GM23248 (cell line): ENCODE results near the gene LRRK2. TPM values are rescaled to one million over a fixed set of nuclear protein-coding genes. Genes with fewer than 3 reads are reported as not detected.
A peak's percentile ranks its signal among the peaks of the same experiment; 100 is the strongest.

Experiments
- DNase-seq: peaks from one replicate; pipeline ENCODE4 v3.0.0-alpha.2; 2015
- H2AFZ ChIP-seq: fragments of 200-600 bp; sonication (generic); 2 replicates; pipeline ENCODE4 v1.6.1; 2016; ENCODE audit warnings: antibody characterized with exemption
- H3F3A ChIP-seq: fragments of 200-600 bp; sonication (generic); 2 replicates; pipeline ENCODE4 v1.6.1; 2016; ENCODE audit warnings: mild to moderate bottlenecking, antibody characterized with exemption, mixed run types; ENCODE audit not compliant: insufficient read depth
- H3K27ac ChIP-seq: fragments of 200-600 bp; sonication (generic); 2 replicates; pipeline ENCODE4 v1.5.1; 2016; ENCODE audit warnings: mild to moderate bottlenecking
- H3K27me3 ChIP-seq: fragments of 200-600 bp; sonication (generic); replicated peaks from 2 replicates; pipeline ENCODE4 v1.6.1; 2016; ENCODE audit warnings: mild to moderate bottlenecking; ENCODE audit not compliant: insufficient read depth
- H3K36me3 ChIP-seq: fragments of 200-600 bp; sonication (generic); 2 replicates; pipeline ENCODE4 v1.6.1; 2016; ENCODE audit warnings: low read depth, mild to moderate bottlenecking
- H3K4me1 ChIP-seq: fragments of 200-600 bp; sonication (generic); 2 replicates; pipeline ENCODE4 v1.6.1; 2016; ENCODE audit warnings: mild to moderate bottlenecking; ENCODE audit not compliant: insufficient read depth
- H3K4me2 ChIP-seq: fragments of 200-600 bp; sonication (generic); one replicate; pipeline ENCODE4 v1.6.1; 2016; ENCODE audit warnings: mild to moderate bottlenecking; ENCODE audit not compliant: unreplicated experiment
- H3K4me3 ChIP-seq: fragments of 200-600 bp; sonication (generic); 2 replicates; pipeline ENCODE4 v1.5.1; 2016; ENCODE audit warnings: mild to moderate bottlenecking
- H3K79me2 ChIP-seq: fragments of 200-600 bp; sonication (generic); 2 replicates; pipeline ENCODE4 v1.6.1; 2016; ENCODE audit warnings: mild to moderate bottlenecking; ENCODE audit not compliant: insufficient read depth
- H3K9ac ChIP-seq: fragments of 200-600 bp; sonication (generic); 2 replicates; pipeline ENCODE4 v1.6.1; 2016; ENCODE audit warnings: mild to moderate bottlenecking
- H3K9me2 ChIP-seq: fragments of 200-600 bp; sonication (generic); 2 replicates; pipeline ENCODE4 v1.6.1; 2016; ENCODE audit warnings: mixed run types, mild to moderate bottlenecking, moderate library complexity; ENCODE audit not compliant: insufficient read depth
- H3K9me3 ChIP-seq: fragments of 200-600 bp; sonication (generic); one replicate; pipeline ENCODE4 v1.6.1; 2017; ENCODE audit warnings: low read depth
- H4K20me1 ChIP-seq: fragments of 200-600 bp; sonication (generic); 2 replicates; pipeline ENCODE4 v1.6.0; 2016; ENCODE audit not compliant: insufficient read depth
- EZH2 ChIP-seq: fragments of 200-600 bp; sonication (generic); IDR thresholded peaks from 2 replicates; pipeline ENCODE4 v1.6.1; 2018; ENCODE audit warnings: antibody characterized with exemption, mild to moderate bottlenecking; ENCODE audit not compliant: insufficient read depth, poor library complexity, severe bottlenecking
- EZH2phosphoT487 ChIP-seq: fragments of 200-600 bp; sonication (generic); IDR thresholded peaks from 2 replicates; pipeline ENCODE4 v1.6.1; 2018; ENCODE audit warnings: antibody characterized with exemption, moderate library complexity, mild to moderate bottlenecking, low read depth; ENCODE audit not compliant: insufficient read depth
- WGBS, 2 experiments: methylation state at CpG; one replicate each; pipeline ENCODE4 v1.1.6; 2015 to 2017; ENCODE audit warnings: low lambda C conversion rate in 2 of 2, low coverage in 1 of 2; ENCODE audit errors: missing lambda C conversion rate in 2 of 2; 5-methylcytosine and 5-hydroxymethylcytosine counted together
- in situ Hi-C: fragments of 300-500 bp; cut with MboI; formaldehyde crosslinking; loops from 2 replicates; pipeline ENCODE4 v1.15.0; 2020
- polyA plus RNA-seq: library from polyadenylated mRNA; unstranded; fragments of >200 nt; fragmentation: Nextera tagmentation; extraction: Ambion mirVana; gene quantifications from 2 replicates; pipeline ENCODE4 v1.2.1, GENCODE V29; 2016
- total RNA-seq: library from RNA; depleted of rRNA; stranded (reverse); fragments of >200 nt; shearing (Covaris generic); gene quantifications from 2 replicates; pipeline ENCODE4 v1.2.3, GENCODE V29; 2014; rRNA removed

LRRK2 gene
- total RNA-seq (7.0 and 17.1 TPM in 2 replicates), polyA plus RNA-seq (1.7 and 1.8 TPM in 2 replicates)

DNA sequence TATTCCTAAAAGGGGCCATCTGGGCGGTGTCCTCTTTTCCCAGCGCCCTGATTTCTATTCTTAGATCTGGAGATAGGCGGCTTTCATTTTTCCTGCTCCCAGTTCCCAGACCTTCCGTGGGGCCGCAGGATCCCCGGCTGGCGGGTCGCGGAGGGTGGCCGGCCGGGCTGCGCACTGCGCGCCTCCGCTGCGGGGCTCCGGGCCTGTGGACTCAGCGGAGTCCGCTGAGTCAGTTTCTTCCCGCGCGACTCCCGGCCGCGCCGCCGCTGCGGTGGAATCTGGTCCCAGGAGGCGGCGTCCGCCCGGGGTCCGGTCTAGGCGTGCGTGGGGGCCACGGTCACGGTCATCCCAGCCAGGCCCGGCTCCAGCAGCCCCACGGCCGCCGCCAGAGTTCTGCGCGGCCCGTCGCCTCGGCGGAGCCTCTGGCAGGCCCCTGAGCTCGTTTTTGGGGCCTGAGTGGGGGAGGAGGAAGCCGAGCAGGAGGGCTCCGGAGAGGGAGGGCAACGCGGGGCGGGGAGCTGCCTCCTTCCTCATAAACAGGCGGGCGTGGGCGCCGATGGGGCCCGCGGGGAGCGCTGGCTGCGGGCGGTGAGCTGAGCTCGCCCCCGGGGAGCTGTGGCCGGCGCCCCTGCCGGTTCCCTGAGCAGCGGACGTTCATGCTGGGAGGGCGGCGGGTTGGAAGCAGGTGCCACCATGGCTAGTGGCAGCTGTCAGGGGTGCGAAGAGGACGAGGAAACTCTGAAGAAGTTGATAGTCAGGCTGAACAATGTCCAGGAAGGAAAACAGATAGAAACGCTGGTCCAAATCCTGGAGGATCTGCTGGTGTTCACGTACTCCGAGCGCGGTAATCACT lies at the start of gene LRRK2:
Gene LRRK2 (plus strand): TSS at position 559 of the 853 bp plus-strand sequence. CDS start 135 bp downstream, at position 694.
- peak within 1 kb of the TSS; percentile 60 for H3K27ac ChIP-seq
- H3K36me3 ChIP-seq, result no peaks in the 10 kb centered on the region
- H3K27me3 ChIP-seq, result no peaks in the 10 kb centered on the region
- H4K20me1 ChIP-seq, result no peaks in the 10 kb centered on the region
- peaks cover 15% of the 10 kb centered on the region for H3F3A ChIP-seq
- no peaks in the 10 kb centered on the region for H3K9me2 ChIP-seq
- H2AFZ ChIP-seq, result peak within 1 kb of the TSS; percentile 91
- H3K4me2 ChIP-seq, result peak within 1 kb of the TSS; percentile 90
- TF ChIP-seq EZH2, result no peak
- no peak for TF ChIP-seq EZH2phosphoT487
- in situ Hi-C loops, result no loop called here
- peak within 1 kb of the TSS; percentile 82 for H3K4me3 ChIP-seq
- H3K4me1 ChIP-seq, result peaks cover 32% of the 10 kb centered on the region
- DNase-seq, result peak; percentile 89
- no peaks in the 10 kb centered on the region for H3K79me2 ChIP-seq
- peak within 1 kb of the TSS; percentile 90 for H3K9ac ChIP-seq
- H3K9me3 ChIP-seq, result no peaks in the 10 kb centered on the region
- 0 to 1% methylated on average over 63 to 65 of the region's 78 CpGs for WGBS, 2 experiments

DNA sequence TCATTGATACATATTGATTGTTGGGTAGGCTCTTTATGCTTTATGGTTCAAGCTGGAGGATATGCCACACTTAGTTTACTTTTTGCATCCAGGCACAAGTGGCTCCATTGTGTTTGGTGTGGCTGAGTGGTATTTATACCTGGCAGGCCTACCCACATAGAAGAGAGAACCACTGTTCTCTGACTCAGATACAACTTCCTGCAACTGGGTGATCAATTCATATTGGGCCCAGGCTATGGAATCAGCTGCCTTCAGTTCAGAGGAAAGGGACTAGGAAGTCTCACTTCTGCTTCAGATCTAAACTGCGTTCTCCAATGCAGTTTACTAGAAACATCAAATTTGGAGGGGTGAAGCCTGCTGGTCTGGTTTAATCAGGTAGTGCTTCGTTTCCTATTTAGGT lies 49.8 kb upstream of the LRRK2 start:
- no peaks in the 10 kb centered on the region for H3K9me2 ChIP-seq
- no peaks in the 10 kb centered on the region for H4K20me1 ChIP-seq
- no peaks in the 10 kb centered on the region for H3K4me1 ChIP-seq
- WGBS, 2 experiments, result 23% methylated on average over 2 of the region's 2 CpGs
- H3K9ac ChIP-seq, result no peak overlapping the region
- in situ Hi-C loops, result loop anchor here (25.0 kb wide), 1 partner anchor 387 kb away; no protein-coding TSS in a partner anchor
- no peaks in the 10 kb centered on the region for H3K27me3 ChIP-seq
- DNase-seq, result no peak
- no peak overlapping the region for H3K4me2 ChIP-seq
- TF ChIP-seq EZH2 (no peak), EZH2phosphoT487 (no peak)
- no peaks in the 10 kb centered on the region for H3K79me2 ChIP-seq
- no peak overlapping the region for H3K4me3 ChIP-seq
- H3F3A ChIP-seq, result no peaks in the 10 kb centered on the region
- no peaks in the 10 kb centered on the region for H3K36me3 ChIP-seq
- H3K27ac ChIP-seq, result no peak overlapping the region
- no peak overlapping the region for H2AFZ ChIP-seq
- no peaks in the 10 kb centered on the region for H3K9me3 ChIP-seq

DNA sequence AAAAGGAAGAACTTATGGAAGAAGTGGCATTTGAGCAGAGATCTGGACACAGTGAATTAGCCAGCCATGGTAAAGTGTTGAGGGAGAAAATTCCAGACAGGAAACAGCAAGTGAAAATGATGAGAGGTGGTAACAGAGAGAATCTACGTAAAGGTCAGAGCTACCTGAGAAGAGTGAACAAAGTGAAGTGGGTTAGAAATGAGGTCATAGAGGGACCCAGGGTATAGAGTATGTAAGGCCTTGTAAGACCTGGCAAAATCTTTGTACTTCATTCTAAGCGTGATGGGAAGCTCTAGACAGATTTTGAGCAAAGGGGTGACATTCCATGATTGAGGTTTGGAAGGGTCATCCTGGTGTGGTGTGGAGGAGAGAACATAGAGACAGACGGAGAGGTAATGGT lies 49.3 kb upstream of the LRRK2 start:
- WGBS, 2 experiments, result 57 to 62% methylated on average over 3 of the region's 3 CpGs
- no peaks in the 10 kb centered on the region for H4K20me1 ChIP-seq
- H2AFZ ChIP-seq, result no peak overlapping the region
- no peaks in the 10 kb centered on the region for H3K4me1 ChIP-seq
- H3K79me2 ChIP-seq, result no peaks in the 10 kb centered on the region
- H3K27me3 ChIP-seq, result no peaks in the 10 kb centered on the region
- H3K36me3 ChIP-seq, result no peaks in the 10 kb centered on the region
- H3K9ac ChIP-seq, result no peak overlapping the region
- H3K9me2 ChIP-seq, result no peaks in the 10 kb centered on the region
- no peak for TF ChIP-seq EZH2phosphoT487
- TF ChIP-seq EZH2, result no peak
- H3K27ac ChIP-seq, result no peak overlapping the region
- no peak for DNase-seq
- H3K9me3 ChIP-seq, result no peaks in the 10 kb centered on the region
- in situ Hi-C loops, result loop anchor here (25.0 kb wide), 1 partner anchor 387 kb away; no protein-coding TSS in a partner anchor
- no peak overlapping the region for H3K4me3 ChIP-seq
- H3K4me2 ChIP-seq, result no peak overlapping the region
- H3F3A ChIP-seq, result no peaks in the 10 kb centered on the region

DNA sequence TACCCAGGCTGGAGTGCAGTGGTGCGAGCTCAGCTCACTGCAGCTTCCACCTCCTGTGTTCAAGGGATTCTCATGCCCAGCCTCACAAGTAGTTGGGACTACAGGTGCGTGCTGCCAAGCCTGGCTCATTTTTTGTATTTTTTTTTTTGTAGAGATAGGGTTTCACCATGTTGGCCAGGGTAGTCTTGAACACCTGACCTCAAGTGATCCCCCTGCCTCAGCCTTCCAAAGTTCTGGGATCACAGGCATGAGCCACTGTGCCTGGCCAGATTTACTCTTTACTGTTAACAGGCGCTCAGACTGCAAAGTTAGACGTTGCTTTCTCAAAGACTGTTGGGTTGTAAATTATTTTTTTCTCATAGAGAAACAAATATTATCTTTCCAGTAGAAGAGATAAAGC lies 46.1 kb upstream of the LRRK2 start:
- WGBS, 2 experiments, result 49 to 54% methylated on average over 4 of the region's 4 CpGs
- H3K27me3 ChIP-seq, result no peaks in the 10 kb centered on the region
- no peak overlapping the region for H3K4me3 ChIP-seq
- no peak overlapping the region for H3K9ac ChIP-seq
- no peak overlapping the region for H2AFZ ChIP-seq
- no peaks in the 10 kb centered on the region for H3K36me3 ChIP-seq
- in situ Hi-C loops, result loop anchor here (25.0 kb wide), 1 partner anchor 384 kb away; no protein-coding TSS in a partner anchor
- no peak for DNase-seq
- no peak overlapping the region for H3K27ac ChIP-seq
- TF ChIP-seq EZH2phosphoT487 (no peak), EZH2 (no peak)
- H3K79me2 ChIP-seq, result no peaks in the 10 kb centered on the region
- no peaks in the 10 kb centered on the region for H4K20me1 ChIP-seq
- no peak overlapping the region for H3K4me2 ChIP-seq
- H3F3A ChIP-seq, result no peaks in the 10 kb centered on the region
- H3K9me2 ChIP-seq, result no peaks in the 10 kb centered on the region
- no peaks in the 10 kb centered on the region for H3K9me3 ChIP-seq
- no peaks in the 10 kb centered on the region for H3K4me1 ChIP-seq
